HG03095 (cell line): ENCODE measurements around the gene MYMK.

Experiments
- ATAC-seq: cut with Tn5 transposase; IDR thresholded peaks from one replicate; pipeline ENCODE4 v1.9.1; 2021; ENCODE audit warnings: moderate library complexity; ENCODE audit not compliant: unreplicated experiment

Gene MYMK

GRCh38 chr9:133489253-133490190, 35.2 kb downstream of the MYMK start:
- no peak for ATAC-seq

DNA sequence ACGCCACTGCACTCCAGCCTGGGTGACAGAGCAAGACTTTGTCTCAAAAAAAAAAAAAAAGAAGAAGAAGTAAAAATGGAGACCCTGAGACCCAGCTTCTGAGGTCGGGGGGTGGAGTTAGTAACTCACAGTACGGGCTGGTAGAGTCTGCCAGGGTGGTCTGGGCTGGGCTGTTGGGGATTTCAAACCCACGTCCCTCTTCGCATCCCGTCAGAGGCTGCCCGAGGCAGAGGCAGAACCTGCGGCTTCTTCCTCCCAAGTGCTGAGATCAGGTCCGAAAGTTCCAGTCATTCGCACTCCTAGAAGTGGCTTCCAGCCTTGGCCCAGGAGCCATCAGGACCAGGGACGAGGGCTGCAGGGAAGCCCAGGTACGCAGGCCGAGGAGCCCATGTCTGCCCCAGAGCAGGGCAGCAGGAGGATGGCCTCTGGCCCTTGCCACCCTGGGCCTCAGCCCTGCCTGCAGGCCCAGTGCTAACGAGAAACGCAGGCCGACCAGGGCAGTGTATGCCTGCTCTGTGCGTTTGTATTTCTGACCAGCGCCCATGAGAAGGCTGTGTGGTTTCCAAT, 36.0 kb downstream of the MYMK start:
- no peak for ATAC-seq

GRCh38 chr9:133487331-133487725, 37.4 kb downstream of the MYMK start:
- no peak for ATAC-seq

GRCh38 chr9:133485531-133486260, 39.1 kb downstream of the MYMK start:
- ATAC-seq = no peak

GRCh38 chr9:133484671-133485437, 39.9 kb downstream of the MYMK start:
- no peak for ATAC-seq

GRCh38 chr9:133483611-133484010, 41.1 kb downstream of the MYMK start:
- no peak for ATAC-seq

- ATAC-seq = peak; percentile 87
These were observed 45.7 kb downstream of the MYMK start, which contains the start of gene SLC2A6 for GRCh38 chr9:133478851-133479711. TSS of gene SLC2A6 (minus strand) at chr9:133479099. CDS start at chr9:133479059, 40 bp downstream.

- ATAC-seq = peak; percentile 30
These were observed 46.5 kb downstream of the MYMK start for GRCh38 chr9:133477992-133478850.

DNA sequence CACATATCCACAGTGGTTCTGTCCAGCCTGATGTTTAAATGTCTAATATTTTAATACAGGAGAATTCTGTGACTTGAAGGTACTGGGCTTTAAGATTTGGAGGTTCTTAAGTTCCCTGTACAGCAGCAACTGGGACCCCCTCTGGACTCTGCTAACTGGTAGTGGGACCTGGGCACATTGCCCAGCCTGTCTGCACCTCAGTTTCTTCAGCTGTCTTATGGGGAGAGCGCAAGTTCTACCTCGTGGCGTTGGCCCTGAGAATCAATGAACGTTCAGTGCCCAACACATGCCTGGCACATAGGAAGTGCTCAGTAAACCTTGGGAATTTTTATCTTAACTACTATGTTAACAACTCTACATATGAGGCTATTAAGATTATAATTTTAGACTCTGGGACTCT, 47.3 kb downstream of the MYMK start:
- no peak for ATAC-seq

- no peak for ATAC-seq
These were observed 47.8 kb downstream of the MYMK start for GRCh38 chr9:133476941-133477340.

GRCh38 chr9:133476036-133476931, 48.5 kb downstream of the MYMK start:
- no peak for ATAC-seq

DNA sequence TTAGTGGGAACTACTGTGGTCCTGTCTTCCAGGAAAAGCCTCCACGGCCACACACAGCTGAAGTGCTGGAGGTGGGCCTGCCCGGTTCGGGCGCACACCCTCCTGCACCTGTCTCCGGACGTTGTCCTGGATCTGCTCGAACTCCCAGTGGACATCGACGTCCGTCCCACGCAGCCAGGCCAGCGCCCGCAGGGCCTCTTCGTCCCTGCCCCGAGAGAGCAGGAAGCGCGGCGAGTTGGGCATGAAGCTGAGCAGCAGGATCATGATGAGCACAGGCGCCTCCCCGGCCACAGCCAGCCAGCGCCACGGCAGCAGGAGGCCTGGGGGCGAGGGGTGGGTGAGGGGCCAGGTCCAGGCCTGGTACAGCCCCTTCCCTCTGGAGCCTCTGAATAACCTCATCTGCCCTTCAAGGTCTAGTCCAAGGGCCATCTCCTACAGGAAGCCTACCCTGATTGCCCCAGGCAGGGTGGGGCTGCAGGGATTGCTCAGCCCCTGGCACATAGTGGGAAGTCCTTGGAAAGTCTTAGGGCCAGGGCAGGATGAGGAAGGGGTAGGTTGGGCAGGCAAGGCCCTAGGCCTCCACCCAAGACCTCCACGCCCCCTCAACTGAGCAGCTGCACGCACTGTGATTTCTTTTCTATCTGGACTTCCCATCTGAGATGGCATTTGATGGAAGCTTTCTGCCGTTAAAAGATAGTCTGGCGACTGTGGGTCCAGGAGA, 49.3 kb downstream of the MYMK start:
- ATAC-seq = no peak

DNA sequence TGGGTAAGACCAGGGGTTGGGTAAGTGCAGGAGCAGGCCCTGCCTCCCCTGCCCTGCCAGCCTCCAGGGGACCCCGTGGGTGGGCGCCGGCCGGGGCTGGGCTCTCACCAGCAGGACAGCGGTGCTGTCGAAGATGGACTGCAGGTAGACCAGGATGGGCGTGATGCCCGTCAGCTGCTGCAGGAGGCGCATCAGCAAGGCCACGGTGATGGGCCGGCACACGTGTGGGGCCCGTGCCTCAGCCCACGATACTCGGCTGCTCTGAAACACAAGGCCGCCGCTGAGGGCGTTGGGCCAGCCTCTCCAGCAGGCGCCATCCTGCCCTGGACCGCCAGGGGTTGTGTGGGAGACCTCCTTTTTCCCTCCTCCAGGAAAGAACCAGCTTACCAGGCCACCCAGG, 49.9 kb downstream of the MYMK start:
- no peak for ATAC-seq

DNA sequence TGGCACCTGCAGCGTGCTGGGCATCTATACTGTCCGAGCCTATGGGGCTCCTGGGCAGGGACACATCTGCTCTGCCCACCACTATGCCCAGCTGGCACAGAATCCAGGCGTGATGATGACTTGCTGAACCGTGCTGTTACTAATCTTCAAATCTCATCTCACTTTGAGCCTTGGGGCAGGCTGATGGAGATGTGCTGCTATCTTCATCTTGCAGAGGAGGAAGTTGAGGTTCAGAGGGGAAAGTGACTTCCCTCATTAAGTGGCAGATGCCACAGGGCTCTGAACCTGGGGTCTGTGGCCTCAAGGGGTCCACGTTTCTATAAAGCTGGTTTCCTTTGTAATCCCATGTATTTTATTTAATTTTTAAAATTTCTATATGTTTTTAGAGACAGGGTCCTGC, 50.5 kb downstream of the MYMK start:
- no peak for ATAC-seq

- ATAC-seq = no peak
These were observed 51.0 kb downstream of the MYMK start for GRCh38 chr9:133473743-133474142.

DNA sequence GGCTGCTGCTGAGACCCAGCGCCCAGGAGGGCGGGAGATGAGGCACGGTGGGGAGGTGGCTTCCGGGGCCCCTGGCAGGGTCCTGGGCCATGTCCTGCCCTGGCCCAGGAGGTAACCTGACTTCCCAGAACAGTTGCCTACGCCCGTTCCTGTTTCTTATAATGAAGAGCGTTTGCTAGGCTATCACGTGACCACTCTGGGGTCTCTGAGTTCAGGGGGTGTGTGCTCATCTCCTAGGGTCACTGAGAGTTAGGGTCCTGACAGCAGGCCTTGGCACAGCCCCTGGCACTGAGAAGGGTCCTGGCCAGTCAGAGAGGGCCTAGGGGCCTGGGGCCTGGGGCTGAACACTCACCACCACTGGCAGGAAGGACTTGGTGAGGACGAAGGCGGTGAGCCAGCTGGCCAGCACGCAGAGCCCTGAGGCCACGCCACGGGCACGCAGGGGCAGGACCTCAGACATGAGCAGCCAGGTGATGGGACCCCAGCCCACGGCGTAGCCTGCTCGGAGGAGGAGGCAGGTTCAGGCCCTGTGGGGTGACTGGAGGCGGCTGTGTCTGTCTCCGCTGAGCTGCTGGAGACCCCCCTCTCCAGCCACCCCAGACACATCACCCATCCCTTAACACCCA, 51.9 kb downstream of the MYMK start:
- ATAC-seq = no peak

GRCh38 chr9:133472277-133472645, 52.5 kb downstream of the MYMK start:
- ATAC-seq = no peak
